ENCODE results near the gene FRMD8.

The FRMD8 gene

DNA sequence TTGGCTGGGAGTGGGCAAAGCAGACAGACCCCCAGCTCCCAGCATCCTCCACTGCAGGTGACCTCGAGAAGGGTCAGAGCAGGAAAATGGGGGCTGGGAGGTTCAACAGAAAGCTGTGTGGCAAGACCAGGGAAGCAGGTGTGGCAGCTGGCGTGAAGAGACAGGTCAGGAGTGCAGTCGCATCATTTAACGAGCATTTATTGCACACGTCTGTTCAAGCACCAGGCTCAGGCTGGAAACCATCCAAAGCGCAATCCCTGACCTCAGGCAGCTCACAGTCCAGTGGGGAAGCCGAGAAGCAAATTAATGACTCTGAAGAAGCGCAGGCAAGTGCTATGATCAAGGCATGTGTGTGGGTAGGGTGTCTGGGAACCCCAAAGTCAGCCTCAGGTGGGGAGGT, 11.4 kb upstream of the FRMD8 start:
- no peak for DNase-seq (ENCODE audit: low read depth in 2 of 2)

DNA sequence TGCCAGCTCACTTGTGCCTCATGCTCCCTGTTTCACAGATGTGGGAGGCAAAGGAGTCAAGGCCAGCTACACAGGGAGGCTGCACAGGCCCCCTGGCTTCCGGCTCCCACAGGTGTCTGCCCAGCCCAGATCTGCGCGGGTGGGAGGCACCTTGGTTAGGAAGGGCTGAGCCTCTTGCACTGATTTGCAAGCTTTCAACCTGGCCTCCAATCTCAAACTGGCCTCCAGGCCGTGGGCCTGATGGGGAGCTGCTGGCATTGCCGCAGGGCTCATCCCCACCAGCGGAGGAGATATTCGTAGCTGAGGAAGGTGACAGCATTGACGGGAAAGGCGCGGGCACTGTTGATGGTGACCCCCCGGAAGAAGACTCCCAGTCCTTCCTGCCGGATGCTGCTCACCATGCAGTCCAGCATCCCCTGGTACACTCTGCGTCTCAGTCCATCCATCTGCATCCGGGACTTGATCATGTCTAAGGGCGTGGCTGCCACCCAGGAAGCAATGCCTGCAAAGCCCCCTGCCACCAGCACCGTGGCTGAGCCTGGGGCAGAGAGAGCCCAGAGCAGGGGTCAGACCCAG, 10.2 kb upstream of the FRMD8 start:
- DNase-seq (ENCODE audit: low read depth in 2 of 2), result no peak

DNA sequence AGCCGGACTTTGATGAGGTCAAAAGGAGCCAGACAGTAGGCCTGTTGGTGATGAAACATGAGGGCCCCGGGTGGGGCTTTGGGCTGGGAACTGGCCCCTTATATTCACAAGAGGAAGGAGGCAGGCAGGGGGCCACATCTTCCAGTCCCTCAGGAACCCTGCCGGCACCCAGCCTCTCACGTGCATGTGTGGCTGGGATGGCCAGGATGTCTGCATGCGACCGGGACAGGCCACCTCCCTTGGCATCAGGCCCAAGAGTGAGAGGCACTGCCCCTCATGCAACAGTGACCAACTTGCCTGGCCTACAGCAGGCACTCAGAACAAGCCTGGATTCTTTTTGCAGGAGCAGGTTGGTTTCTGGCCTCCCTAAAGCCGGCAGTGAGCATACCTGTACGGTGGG, 9.4 kb upstream of the FRMD8 start:
- no peak for DNase-seq (ENCODE audit: low read depth in 2 of 2)

DNA sequence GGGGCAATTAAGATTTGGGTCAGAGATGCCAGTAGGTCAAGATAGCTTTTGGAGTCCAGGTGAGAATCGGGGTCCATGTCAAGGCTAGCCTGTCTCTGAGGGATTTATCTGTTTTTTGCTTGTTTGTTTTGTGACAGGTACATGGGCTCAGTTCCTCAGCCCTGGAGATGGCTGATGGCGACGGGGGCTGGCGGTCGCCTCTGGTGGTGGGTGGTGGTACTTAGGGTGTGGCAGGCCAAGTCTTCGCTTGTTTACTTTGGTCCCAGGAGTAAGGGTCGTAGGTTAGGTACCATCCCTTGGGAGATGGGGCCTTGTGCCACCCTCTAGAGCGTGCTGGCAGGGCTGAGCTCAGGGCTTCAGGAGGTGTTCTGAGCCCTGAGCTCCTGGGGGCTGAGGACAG, 8.7 kb upstream of the FRMD8 start:
- no peak for DNase-seq (ENCODE audit: low read depth in 2 of 2)

DNA sequence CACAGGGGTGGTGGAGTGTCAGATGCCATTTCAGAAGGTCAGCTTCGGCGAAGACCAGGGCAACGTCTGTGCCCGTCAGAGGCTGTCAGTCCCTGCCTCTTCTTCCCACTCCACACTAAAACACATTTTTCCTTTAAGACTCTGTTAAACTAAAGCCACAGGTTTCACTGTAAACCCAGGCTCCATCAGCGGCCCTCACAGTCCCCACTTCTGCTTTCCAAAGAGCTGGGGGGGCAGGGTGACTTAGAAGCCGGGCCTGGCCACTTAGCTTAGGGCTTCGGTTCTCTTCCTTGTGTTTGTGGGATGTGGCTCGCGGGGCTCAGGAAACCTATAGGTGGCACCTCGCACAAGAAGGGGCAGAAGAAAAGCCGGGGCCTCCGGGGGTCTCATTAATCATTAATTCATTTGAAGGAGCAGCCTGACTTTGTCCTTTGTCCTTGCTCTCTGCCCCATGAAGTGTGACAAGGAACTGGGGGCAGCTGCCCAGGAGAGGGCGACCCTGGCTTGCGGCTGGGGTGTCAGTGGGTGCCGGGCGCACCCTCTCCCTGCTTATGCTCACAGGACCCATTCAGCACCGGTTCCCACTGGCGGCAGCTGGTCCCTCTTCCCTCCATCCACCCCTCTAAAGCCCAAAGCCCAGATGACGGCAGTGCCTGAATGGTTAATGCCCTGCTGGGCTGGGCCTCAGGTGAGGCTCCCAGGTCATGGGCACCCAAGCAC, 8.1 kb upstream of the FRMD8 start:
- no peak for DNase-seq (ENCODE audit: low read depth in 2 of 2)

DNA sequence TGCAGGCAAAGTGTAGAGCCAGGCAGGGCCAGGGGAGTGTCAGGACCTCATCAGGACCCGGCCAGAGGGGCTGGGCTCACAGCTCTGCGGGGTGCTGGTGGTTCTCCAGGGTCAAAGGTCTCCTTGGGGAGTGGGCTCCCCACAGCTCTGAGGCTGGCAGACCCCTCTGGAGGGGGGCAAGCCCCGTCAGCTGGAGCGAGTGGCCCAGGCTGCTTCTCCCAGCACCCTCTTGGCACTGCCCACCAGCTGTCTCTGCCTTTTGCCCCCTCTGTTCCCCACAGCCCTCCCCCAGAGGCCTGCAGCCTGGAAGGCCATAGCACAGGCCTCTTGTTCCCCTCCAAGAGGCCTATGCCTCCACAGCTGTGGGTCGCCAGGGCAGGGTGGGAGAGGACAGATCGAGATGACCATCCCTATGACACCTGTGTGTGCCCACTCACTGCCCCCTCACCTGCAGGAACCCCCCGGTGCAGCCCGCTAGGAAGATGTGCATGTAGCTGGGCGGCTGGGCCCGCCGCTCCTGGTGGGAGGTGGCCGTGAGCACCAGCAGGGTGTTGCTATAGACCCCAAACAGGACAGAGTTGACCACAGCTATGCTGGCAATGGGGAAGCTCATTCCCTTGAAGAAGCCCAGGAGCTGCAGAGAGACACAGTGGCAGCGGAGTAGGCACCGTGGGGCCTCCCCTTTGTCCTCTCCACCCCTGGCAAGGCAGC, 7.4 kb upstream of the FRMD8 start:
- no peak for DNase-seq (ENCODE audit: low read depth in 2 of 2)

- no peak for DNase-seq (ENCODE audit: low read depth in 2 of 2)
Measured at GRCh38 chr11:65379698-65380459, 6.6 kb upstream of the FRMD8 start.

DNA sequence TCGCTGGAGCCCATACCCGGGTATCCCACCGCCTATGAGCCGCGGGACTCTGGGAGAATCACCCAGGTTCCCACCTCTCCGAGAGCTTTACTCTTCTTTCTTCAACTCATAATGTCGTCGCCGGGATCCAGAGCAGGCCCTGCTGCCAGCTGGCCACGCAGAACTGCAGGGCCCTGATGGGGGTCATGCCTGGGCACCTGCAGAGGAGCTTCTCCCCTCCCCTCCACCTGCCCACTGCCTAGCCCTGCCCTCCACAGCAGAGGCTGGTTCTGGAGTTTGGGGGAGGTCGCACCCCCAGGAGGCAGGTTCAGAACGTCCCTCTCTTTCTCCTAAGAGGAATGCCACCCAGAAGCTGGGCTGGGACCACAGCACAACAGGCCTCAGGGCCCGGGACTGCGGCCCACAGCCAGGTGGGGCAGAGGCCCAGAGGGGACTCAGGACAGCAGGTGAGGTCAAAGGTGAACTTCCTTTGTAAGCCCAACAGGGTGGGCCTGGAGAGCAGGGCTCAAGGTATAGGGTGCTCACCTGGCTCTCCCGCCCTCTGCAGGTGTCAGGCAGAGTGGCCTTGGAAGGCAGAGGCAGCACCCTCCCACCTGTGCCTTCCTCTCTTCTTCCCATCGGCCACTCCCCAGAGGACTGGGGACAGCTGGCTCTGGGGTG, 5.8 kb upstream of the FRMD8 start:
- DNase-seq (ENCODE audit: low read depth in 2 of 2), result no peak

- DNase-seq (ENCODE audit: low read depth in 2 of 2), result no peak
Measured at GRCh38 chr11:65381716-65382032, 4.8 kb upstream of the FRMD8 start.

DNA sequence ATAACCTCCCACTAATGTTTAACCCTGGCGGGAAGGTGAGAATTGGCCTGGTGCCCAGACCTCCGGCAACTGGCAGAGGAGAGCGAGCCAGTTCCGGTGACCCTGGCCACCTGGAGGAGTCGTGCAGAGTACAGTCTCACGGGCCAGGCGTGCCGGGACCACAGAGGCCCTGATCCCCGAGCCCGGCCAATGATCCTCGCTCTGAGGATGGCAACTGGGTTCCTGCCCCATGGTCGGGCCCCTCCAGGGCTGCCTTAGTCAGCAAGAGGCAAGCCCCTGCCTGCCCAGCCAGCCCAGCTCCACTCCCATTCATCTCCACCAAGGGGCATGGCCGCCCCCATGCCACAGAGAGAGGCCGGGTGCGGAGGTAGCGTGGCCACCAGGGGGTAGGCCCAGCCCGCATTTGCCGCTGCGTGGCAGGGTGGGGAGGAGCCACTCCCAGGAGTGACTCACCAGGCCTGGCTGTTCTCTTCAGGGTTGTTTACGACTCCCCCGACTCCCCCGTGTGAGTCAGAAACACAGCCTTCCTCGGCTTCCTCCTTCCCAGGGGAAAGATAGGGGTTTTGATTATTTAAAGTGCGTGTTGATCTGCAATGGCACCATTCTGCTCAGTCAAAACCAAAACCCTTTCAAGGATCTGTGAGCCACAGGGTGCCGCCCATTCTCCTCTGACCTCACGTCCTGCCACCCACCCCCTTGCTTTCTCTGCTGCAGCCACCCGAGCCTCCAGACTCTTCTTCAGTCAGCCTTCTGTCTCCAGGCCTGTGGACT, 4.2 kb upstream of the FRMD8 start, which contains the start of gene SLC25A45:
Gene SLC25A45, minus strand, starts transcription at position 614 of the 771 bp plus-strand sequence. CDS start 695 bp downstream, outside the sequence.
- DNase-seq (ENCODE audit: low read depth in 2 of 2), result peak; percentile 92 to 95

DNA sequence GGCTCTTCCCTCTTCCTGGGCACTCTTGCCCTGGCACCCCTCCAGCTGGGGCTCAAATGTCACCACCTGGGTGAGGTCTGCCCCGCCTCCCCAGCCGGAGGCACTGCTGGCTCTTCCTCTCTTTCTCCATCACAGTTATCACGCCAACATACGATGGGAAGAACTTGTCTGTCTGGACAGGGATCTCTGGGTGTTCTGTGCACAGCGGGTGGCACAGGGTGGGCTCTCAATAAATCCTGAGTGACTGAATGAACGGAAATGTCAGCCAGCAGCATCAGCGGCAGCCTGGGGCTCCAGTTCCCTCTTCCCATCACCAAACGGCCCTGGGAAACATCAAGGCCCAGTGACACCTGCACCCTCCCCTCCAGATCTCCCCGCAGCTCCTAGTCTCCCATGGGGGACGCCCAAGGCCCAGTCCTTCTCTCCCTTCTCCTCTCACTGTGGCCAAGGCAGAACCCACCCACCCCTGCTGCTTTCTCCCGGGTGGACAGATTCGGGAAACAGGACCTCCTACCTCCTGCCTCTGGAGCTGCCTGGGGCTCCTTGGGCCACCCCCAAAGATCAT, 3.6 kb upstream of the FRMD8 start:
- DNase-seq (ENCODE audit: low read depth in 2 of 2), result no peak

- no peak for DNase-seq (ENCODE audit: low read depth in 2 of 2)
Measured at GRCh38 chr11:65383778-65384177, 2.7 kb upstream of the FRMD8 start.

DNA sequence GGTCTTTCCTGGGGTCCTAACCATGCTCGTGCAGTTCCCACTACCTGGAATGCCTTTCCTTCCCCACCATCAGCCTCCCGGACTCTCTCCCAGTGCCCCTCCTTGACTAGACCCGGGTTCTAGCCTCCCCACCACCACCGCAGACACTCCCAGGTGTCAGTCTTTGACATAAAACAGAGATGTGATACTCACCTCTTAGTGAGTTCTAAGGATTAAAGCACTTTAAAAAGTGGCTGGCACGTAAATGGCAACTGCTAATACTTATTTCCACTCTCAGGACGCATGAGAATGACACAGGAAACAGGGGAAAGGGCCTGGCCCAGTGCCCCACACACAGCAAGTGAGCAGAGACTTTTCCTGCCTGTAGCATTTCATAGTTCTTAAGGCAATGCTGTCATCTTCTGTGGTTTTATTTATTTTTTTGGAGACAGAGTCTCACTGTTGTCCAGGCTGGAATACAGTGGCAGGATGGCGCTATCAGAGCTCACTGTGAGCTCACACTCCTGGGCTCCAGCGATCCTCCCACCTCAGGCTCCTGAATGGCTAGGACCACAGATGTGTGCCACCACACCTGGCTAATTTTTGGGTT, 2.0 kb upstream of the FRMD8 start:
- DNase-seq (ENCODE audit: low read depth in 2 of 2), result no peak

- DNase-seq (ENCODE audit: low read depth in 2 of 2), result no peak
Measured at GRCh38 chr11:65388731-65389130, 2.3 kb downstream of the FRMD8 start.

- no peak for DNase-seq (ENCODE audit: low read depth in 2 of 2)
Measured at GRCh38 chr11:65389294-65389980, 3.0 kb downstream of the FRMD8 start.

GRCh38 chr11:65390099-65390941, 3.9 kb downstream of the FRMD8 start:
- no peak for DNase-seq (ENCODE audit: low read depth in 2 of 2)

- DNase-seq (ENCODE audit: low read depth in 2 of 2), result no peak
Measured at GRCh38 chr11:65390996-65391395, 4.6 kb downstream of the FRMD8 start.

DNA sequence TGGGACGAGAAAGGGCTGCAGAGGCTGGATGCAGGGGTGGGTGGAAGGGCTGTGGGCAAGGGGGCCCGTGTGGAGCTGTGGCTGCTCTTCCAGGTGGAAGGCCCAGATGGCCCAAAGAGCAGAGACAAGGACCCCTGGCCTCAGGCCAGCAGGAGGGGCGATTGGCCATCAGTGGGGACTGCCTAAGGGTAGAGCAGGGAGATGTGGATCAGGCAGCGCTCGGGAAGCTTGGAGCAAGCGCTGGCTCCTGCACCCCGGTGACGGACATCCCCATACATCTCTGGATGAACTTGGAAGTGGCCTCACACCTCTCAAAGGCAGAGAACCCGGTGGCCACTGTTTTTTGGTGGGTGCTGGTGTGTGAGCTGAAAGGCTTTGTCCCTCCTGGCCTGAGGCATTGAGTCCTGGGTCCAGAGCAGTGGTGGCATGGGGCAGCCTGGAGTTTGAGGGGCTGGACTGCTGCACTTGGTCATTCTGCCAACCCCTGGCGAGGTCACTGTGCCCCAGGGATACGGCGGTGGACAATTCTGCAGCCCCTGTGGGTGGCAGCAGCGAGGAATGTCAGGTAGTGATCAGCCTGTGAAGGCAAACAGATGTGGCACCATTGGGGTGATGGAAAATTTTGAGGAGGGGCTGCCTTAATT, 5.9 kb downstream of the FRMD8 start:
- no peak for DNase-seq (ENCODE audit: low read depth in 2 of 2)
